GM12878 (cell line): ENCODE data around the gene LNX2. TPM values are rescaled to one million over a fixed set of nuclear protein-coding genes. Genes with fewer than 3 reads are reported as not detected.

Experiments used
- ASH2L ChIP-seq: fragments of 300-600, 200-600 bp; sonication (generic); IDR thresholded peaks from 2 replicates; pipeline ENCODE4 v1.6.1; 2017; ENCODE audit warnings: low read depth, mild to moderate bottlenecking, borderline replicate concordance
- CREB1 ChIP-seq: IDR thresholded peaks from 2 replicates; pipeline ENCODE4 v1.6.1; 2012; ENCODE audit warnings: low read depth, mild to moderate bottlenecking, inconsistent platforms
- FOS ChIP-seq: IDR thresholded peaks from 3 replicates; pipeline ENCODE4 v1.6.1; 2011; ENCODE audit warnings: borderline replicate concordance; ENCODE audit not compliant: insufficient read length; ENCODE audit errors: extremely low read depth
- GATAD2B ChIP-seq: fragments of 450-650 bp; conservative IDR thresholded peaks from 2 replicates; pipeline ENCODE4 v1.6.1; 2017; ENCODE audit warnings: low read depth, mild to moderate bottlenecking, moderate library complexity
- HSF1 ChIP-seq: fragments of 150-350 bp; IDR thresholded peaks from 2 replicates; pipeline ENCODE4 v1.6.1; 2014; ENCODE audit warnings: mild to moderate bottlenecking, low read depth, low read length
- IKZF1 ChIP-seq: fragments of 450-650 bp; conservative IDR thresholded peaks from 2 replicates; pipeline ENCODE4 v1.6.1; 2017; ENCODE audit warnings: antibody characterized with exemption, mild to moderate bottlenecking
- JUNB ChIP-seq: IDR thresholded peaks from 2 replicates; pipeline ENCODE4 v1.6.1; 2016; ENCODE audit warnings: antibody characterized with exemption, mild to moderate bottlenecking
- NFYA ChIP-seq: IDR thresholded peaks from 2 replicates; pipeline ENCODE4 v1.6.1; 2011; ENCODE audit warnings: low read depth, mild to moderate bottlenecking, low read length, improper control_type of control experiment, borderline replicate concordance
- PAX8 ChIP-seq: fragments of 450-650 bp; IDR thresholded peaks from 2 replicates; pipeline ENCODE4 v1.6.1; 2017; ENCODE audit warnings: mild to moderate bottlenecking, moderate library complexity
- RB1 ChIP-seq: fragments of 450-650 bp; formaldehyde crosslinking; IDR thresholded peaks from 2 replicates; pipeline ENCODE4 v1.6.1; 2017; ENCODE audit warnings: mild to moderate bottlenecking, borderline replicate concordance
- SIN3A ChIP-seq: IDR thresholded peaks from 2 replicates; pipeline ENCODE4 v1.6.1; 2012; ENCODE audit warnings: low read depth, low read length, improper control_type of control experiment
- SMAD5 ChIP-seq: IDR thresholded peaks from 2 replicates; pipeline ENCODE4 v1.6.1; 2016; ENCODE audit warnings: antibody characterized with exemption, low read depth
- SMC3 ChIP-seq: IDR thresholded peaks from 2 replicates; pipeline ENCODE4 v1.6.1; 2011; ENCODE audit warnings: low read length, improper control_type of control experiment, borderline replicate concordance
- ZNF24 ChIP-seq: fragments of 450-650 bp; IDR thresholded peaks from 2 replicates; pipeline ENCODE4 v1.6.1; 2017; ENCODE audit warnings: antibody characterized with exemption, mild to moderate bottlenecking
- polyA plus RNA-seq, 11 experiments: library from polyadenylated mRNA; depleted of rRNA in 4 of 11; unstranded in 6 of 11; stranded (reverse) in 5 of 11; fragments of >200 nt; fragmentation: Nextera tagmentation in 4 of 11; fragmentation: Illumina TruSeq in 1 of 11; extraction: Ambion mirVana in 4 of 11; extraction: Trizol in 1 of 11; gene quantifications; 1 replicate in 1 of 11; 2 replicates in 10 of 11; pipeline versions ENCODE4 v1.2.1 to v1.2.3, GENCODE V29; 2011 to 2016; ENCODE audit warnings: inconsistent platforms in 2 of 11, missing spikeins in 2 of 11, low read depth in 1 of 11
- total RNA-seq, 4 experiments: library from RNA; depleted of rRNA in 3 of 4; stranded (reverse); fragments of >200 nt in 3 of 4; fragmentation: Illumina TruSeq in 1 of 4; extraction: Trizol in 1 of 4; gene quantifications; 2 replicates each; pipeline versions ENCODE4 v1.2.1 to v1.2.3, GENCODE V29; 2013 to 2021
- TF ChIP-seq, protein P1 (sequence below): fragments of 450-650 bp; formaldehyde crosslinking; IDR thresholded peaks from 2 replicates; pipeline ENCODE4 v1.5.0; 2022; ENCODE audit warnings: mild to moderate bottlenecking, missing genetic modification characterization

LNX2 gene
- total and polyA plus RNA-seq, 10 of the 15 experiments (the other 5 are each of a cell fraction or from before 2014, with no cell fraction given), result 1.3 to 7.7 (median 4.4) TPM

DNA sequence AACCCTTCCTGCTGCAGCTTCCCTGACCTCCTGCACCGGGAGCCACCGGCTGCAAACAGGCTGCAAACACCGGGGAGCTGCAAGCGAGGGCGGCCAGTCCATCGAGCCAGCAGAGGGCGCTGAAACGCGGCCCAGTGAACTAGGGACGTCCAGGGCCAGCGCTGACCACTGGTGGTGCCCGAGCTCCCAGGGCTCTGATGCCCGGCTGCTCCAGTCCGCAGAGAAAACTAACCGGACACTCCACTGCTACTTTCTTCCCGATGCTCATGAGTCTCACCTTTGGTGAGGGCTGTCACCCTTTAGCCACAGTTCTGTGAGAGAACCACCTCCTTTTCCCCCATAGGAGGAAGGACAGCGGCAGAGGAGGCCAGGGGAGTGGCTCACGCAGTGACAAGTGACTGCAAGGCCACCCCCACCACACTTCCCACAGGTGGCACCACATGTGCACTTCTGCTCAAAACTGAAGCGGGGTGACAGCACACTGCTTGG lies 87.1 kb downstream of the LNX2 start (continued):
- no peak for TF ChIP-seq ASH2L
- TF ChIP-seq SMC3, result peak; percentile 78
- no peak for TF ChIP-seq FOS
- no peak for TF ChIP-seq JUNB
- no peak for TF ChIP-seq NFYA
- TF ChIP-seq, protein P1, sequence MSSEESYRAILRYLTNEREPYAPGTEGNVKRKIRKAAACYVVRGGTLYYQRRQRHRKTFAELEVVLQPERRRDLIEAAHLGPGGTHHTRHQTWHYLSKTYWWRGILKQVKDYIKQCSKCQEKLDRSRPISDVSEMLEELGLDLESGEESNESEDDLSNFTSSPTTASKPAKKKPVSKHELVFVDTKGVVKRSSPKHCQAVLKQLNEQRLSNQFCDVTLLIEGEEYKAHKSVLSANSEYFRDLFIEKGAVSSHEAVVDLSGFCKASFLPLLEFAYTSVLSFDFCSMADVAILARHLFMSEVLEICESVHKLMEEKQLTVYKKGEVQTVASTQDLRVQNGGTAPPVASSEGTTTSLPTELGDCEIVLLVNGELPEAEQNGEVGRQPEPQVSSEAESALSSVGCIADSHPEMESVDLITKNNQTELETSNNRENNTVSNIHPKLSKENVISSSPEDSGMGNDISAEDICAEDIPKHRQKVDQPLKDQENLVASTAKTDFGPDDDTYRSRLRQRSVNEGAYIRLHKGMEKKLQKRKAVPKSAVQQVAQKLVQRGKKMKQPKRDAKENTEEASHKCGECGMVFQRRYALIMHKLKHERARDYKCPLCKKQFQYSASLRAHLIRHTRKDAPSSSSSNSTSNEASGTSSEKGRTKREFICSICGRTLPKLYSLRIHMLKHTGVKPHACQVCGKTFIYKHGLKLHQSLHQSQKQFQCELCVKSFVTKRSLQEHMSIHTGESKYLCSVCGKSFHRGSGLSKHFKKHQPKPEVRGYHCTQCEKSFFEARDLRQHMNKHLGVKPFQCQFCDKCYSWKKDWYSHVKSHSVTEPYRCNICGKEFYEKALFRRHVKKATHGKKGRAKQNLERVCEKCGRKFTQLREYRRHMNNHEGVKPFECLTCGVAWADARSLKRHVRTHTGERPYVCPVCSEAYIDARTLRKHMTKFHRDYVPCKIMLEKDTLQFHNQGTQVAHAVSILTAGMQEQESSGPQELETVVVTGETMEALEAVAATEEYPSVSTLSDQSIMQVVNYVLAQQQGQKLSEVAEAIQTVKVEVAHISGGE (CRISPR knock-in tag), result no peak
- TF ChIP-seq GATAD2B, result no peak
- TF ChIP-seq PAX8, result no peak
- TF ChIP-seq SMAD5, result no peak
- TF ChIP-seq SIN3A, result no peak
- TF ChIP-seq HSF1, result no peak
- TF ChIP-seq ZNF24, result no peak
- TF ChIP-seq CREB1, result no peak
- no peak for TF ChIP-seq RB1
- TF ChIP-seq IKZF1, result no peak
